ENCODE data around the gene TPP2.

The TPP2 gene

GRCh38 chr13:102696465-102696864, 99.7 kb downstream of the TPP2 start:
- no peak for DNase-seq

- no peak for DNase-seq
Measured at GRCh38 chr13:102697264-102697663, 100.5 kb downstream of the TPP2 start.

GRCh38 chr13:102697929-102698648, 101.3 kb downstream of the TPP2 start:
- DNase-seq: no peak

GRCh38 chr13:102698649-102698980, 101.8 kb downstream of the TPP2 start:
- no peak for DNase-seq

GRCh38 chr13:102699504-102699903, 102.7 kb downstream of the TPP2 start:
- DNase-seq: no peak

GRCh38 chr13:102700088-102701031, 103.6 kb downstream of the TPP2 start:
- no peak for DNase-seq

- no peak for DNase-seq
Measured at GRCh38 chr13:102701331-102701730, 104.5 kb downstream of the TPP2 start.

GRCh38 chr13:102702965-102703725, 106.4 kb downstream of the TPP2 start:
- DNase-seq: no peak

- no peak for DNase-seq
Measured at GRCh38 chr13:102703726-102704035, 106.9 kb downstream of the TPP2 start.

- no peak for DNase-seq
Measured at GRCh38 chr13:102704238-102705058, 107.7 kb downstream of the TPP2 start.

GRCh38 chr13:102707467-102707866, 110.7 kb downstream of the TPP2 start:
- no peak for DNase-seq

- no peak for DNase-seq
Measured at GRCh38 chr13:102708211-102708610, 111.4 kb downstream of the TPP2 start.

GRCh38 chr13:102708991-102709390, 112.2 kb downstream of the TPP2 start:
- no peak for DNase-seq

- DNase-seq: no peak
Measured at GRCh38 chr13:102709536-102709935, 112.8 kb downstream of the TPP2 start.

- no peak for DNase-seq
Measured at GRCh38 chr13:102710261-102710679, 113.5 kb downstream of the TPP2 start.

GRCh38 chr13:102715447-102715846, 118.7 kb downstream of the TPP2 start:
- no peak for DNase-seq

GRCh38 chr13:102718746-102719145, 122.0 kb downstream of the TPP2 start:
- DNase-seq: no peak

GRCh38 chr13:102721800-102722231, 125.0 kb downstream of the TPP2 start:
- no peak for DNase-seq

- no peak for DNase-seq
Measured at GRCh38 chr13:102724923-102725322, 128.1 kb downstream of the TPP2 start.

- DNase-seq: no peak
Measured at GRCh38 chr13:102726430-102726829, 129.6 kb downstream of the TPP2 start.
